Measurements from ENCODE around the gene TMA7B.

Gene TMA7B

GRCh38 chr22:39954584-39955055 is 5.6 kb upstream of the TMA7B start:
- no peak for DNase-seq

GRCh38 chr22:39955675-39956074 is 4.5 kb upstream of the TMA7B start:
- DNase-seq, result no peak

- no peak for DNase-seq
Measured at GRCh38 chr22:39956932-39957664, 3.1 kb upstream of the TMA7B start.

- no peak for DNase-seq
Measured at GRCh38 chr22:39958009-39958711, 2.0 kb upstream of the TMA7B start.

GRCh38 chr22:39958949-39959639 is 1.1 kb upstream of the TMA7B start:
- no peak for DNase-seq

GRCh38 chr22:39960791-39961746 is 872 bp downstream of the TMA7B start:
- DNase-seq, result no peak

GRCh38 chr22:39962071-39962470 is 1.9 kb downstream of the TMA7B start:
- DNase-seq, result no peak

- no peak for DNase-seq
Measured at GRCh38 chr22:39965748-39966147, 5.6 kb downstream of the TMA7B start.

GRCh38 chr22:39966470-39966869 is 6.3 kb downstream of the TMA7B start:
- no peak for DNase-seq

GRCh38 chr22:39967103-39967829 is 7.1 kb downstream of the TMA7B start:
- DNase-seq, result no peak

GRCh38 chr22:39967996-39968972 is 8.1 kb downstream of the TMA7B start:
- DNase-seq, result no peak

GRCh38 chr22:39970742-39971141 is 10.5 kb downstream of the TMA7B start:
- no peak for DNase-seq

GRCh38 chr22:39972641-39973040 is 12.4 kb downstream of the TMA7B start:
- no peak for DNase-seq

- DNase-seq, result no peak
Measured at GRCh38 chr22:39973656-39974055, 13.5 kb downstream of the TMA7B start.

- DNase-seq, result no peak
Measured at GRCh38 chr22:39974065-39974464, 13.9 kb downstream of the TMA7B start.

- no peak for DNase-seq
Measured at GRCh38 chr22:39979048-39979447, 18.9 kb downstream of the TMA7B start.

GRCh38 chr22:39979458-39979857 is 19.3 kb downstream of the TMA7B start:
- DNase-seq, result no peak

- DNase-seq, result no peak
Measured at GRCh38 chr22:39980596-39980995, 20.4 kb downstream of the TMA7B start.

GRCh38 chr22:39983346-39983745 is 23.1 kb downstream of the TMA7B start:
- DNase-seq, result no peak

- DNase-seq, result no peak
Measured at GRCh38 chr22:39984006-39984405, 23.8 kb downstream of the TMA7B start.

GRCh38 chr22:39984746-39985145 is 24.5 kb downstream of the TMA7B start:
- DNase-seq, result no peak

All from NCI-H1105 (cell line).